ENCODE measurements around the gene XRRA1. TPM values are rescaled to one million over a fixed set of nuclear protein-coding genes. Genes with fewer than 3 reads are reported as not detected.

The XRRA1 gene
- total RNA-seq, 1 donor from 2014 or later, result 11.4 TPM

GRCh38 chr11:74937696-74938475 is 11.0 kb downstream of the XRRA1 start:
- intact Hi-C loops (cut with DNase I), result loop anchor here (10.0 kb wide), 1 partner anchor 67 kb away; no protein-coding TSS in a partner anchor
- no peak overlapping the region for H3K27ac ChIP-seq
- H3K9me3 ChIP-seq, result no peaks in the 10 kb centered on the region
- H3K4me3 ChIP-seq, result no peak overlapping the region
- DNase-seq (ENCODE audit: low spot score in 2 of 2), result no peak
- H3K4me1 ChIP-seq, result no peaks in the 10 kb centered on the region
- no peak for TF ChIP-seq CTCF (IDR thresholded peaks at IDR 0.05)
- no peaks in the 10 kb centered on the region for H3K27me3 ChIP-seq
- H3K36me3 ChIP-seq, result peaks cover 27 to 31% of the 10 kb centered on the region in 2 donors

- intact Hi-C loops (cut with DNase I), result loop anchor here (10.0 kb wide), 1 partner anchor 68 kb away; no protein-coding TSS in a partner anchor
- Histone ChIP-seq H3K4me3 (no peak overlapping the region), H3K27me3 (no peaks in the 10 kb centered on the region), H3K36me3 (peaks cover 27 to 37% of the 10 kb centered on the region in 2 donors), H3K9me3 (no peaks in the 10 kb centered on the region), H3K27ac (no peak overlapping the region), H3K4me1 (no peaks in the 10 kb centered on the region)
- no peak for TF ChIP-seq CTCF (IDR thresholded peaks at IDR 0.05)
- DNase-seq (ENCODE audit: low spot score in 2 of 2), result no peak
Measured at GRCh38 chr11:74936976-74937375, 11.9 kb downstream of the XRRA1 start.

- TF ChIP-seq CTCF (IDR thresholded peaks at IDR 0.05), result no peak
- H3K27me3 ChIP-seq, result no peaks in the 10 kb centered on the region
- no peak for DNase-seq (ENCODE audit: low spot score in 2 of 2)
- H3K9me3 ChIP-seq, result no peaks in the 10 kb centered on the region
- H3K4me3 ChIP-seq, result no peak overlapping the region
- H3K36me3 ChIP-seq, result peaks cover 27 to 37% of the 10 kb centered on the region in 2 donors
- intact Hi-C loops (cut with DNase I), result loop anchor here (10.0 kb wide), 1 partner anchor 69 kb away; no protein-coding TSS in a partner anchor
- H3K27ac ChIP-seq, result no peak overlapping the region
- no peaks in the 10 kb centered on the region for H3K4me1 ChIP-seq
Measured at GRCh38 chr11:74936087-74936486, 12.8 kb downstream of the XRRA1 start.

- intact Hi-C loops (cut with DNase I), result loop anchor here (10.0 kb wide), 1 partner anchor 70 kb away; no protein-coding TSS in a partner anchor
- no peak for DNase-seq (ENCODE audit: low spot score in 2 of 2)
- Histone ChIP-seq H3K27me3 (no peaks in the 10 kb centered on the region), H3K36me3 (peaks cover 27 to 37% of the 10 kb centered on the region in 2 donors), H3K9me3 (no peaks in the 10 kb centered on the region), H3K4me3 (no peak overlapping the region), H3K4me1 (no peaks in the 10 kb centered on the region), H3K27ac (no peak overlapping the region)
- TF ChIP-seq CTCF (IDR thresholded peaks at IDR 0.05), result no peak
Measured at GRCh38 chr11:74935285-74935684, 13.6 kb downstream of the XRRA1 start.

- Histone ChIP-seq H3K4me3 (no peak overlapping the region), H3K36me3 (peaks cover 27 to 37% of the 10 kb centered on the region in 2 donors), H3K27ac (no peak overlapping the region), H3K9me3 (no peaks in the 10 kb centered on the region), H3K27me3 (no peaks in the 10 kb centered on the region), H3K4me1 (no peaks in the 10 kb centered on the region)
- intact Hi-C loops (cut with DNase I), result loop anchor here (10.0 kb wide), 1 partner anchor 71 kb away; no protein-coding TSS in a partner anchor
- TF ChIP-seq CTCF (IDR thresholded peaks at IDR 0.05), result no peak
- no peak for DNase-seq (ENCODE audit: low spot score in 2 of 2)
Measured at GRCh38 chr11:74933765-74934164, 15.1 kb downstream of the XRRA1 start.

Data from ascending aorta (tissue), 2 donors.